Fibroblast of lung (primary cell): ENCODE measurements around the gene ELOVL3.

Source experiments
- CTCF ChIP-seq, 2 donors: IDR thresholded peaks in 1 of 2; conservative IDR thresholded peaks in 1 of 2; 1 replicate in 1 of 2; 2 replicates in 1 of 2; pipeline ENCODE4 v1.5.1; 2011 to 2012; ENCODE audit warnings: low read length in 2 of 2, control low read depth in 1 of 2, inconsistent platforms in 1 of 2, low read depth in 1 of 2, mild to moderate bottlenecking in 1 of 2
- EZH2 ChIP-seq: IDR thresholded peaks from 2 replicates; pipeline ENCODE4 v1.5.1; 2012; ENCODE audit warnings: low read length, control low read depth, mild to moderate bottlenecking; ENCODE audit errors: missing control alignments

DNA sequence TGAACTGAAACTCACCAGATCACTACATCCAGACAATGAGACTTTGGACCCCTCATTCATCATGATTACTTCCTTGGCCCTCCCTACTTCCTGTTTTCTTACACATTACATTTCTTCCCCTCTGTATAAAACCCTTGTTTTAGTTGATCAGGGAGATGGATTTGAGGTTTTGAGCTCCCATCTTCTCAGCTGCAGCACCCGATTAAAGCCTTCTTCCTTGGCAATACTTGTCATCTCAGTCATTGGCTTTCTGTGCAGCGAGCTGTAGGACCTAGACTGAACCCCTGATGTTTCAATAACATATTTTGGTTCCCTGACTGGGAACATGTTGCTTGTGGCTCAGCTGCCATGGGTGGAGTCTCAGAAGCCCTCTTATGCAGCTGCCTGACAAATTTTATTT, 40.8 kb upstream of the ELOVL3 start:
- TF ChIP-seq CTCF (conservative IDR thresholded peaks at IDR 0.05 in 1 of 2, IDR thresholded peaks at IDR 0.05 in 1 of 2; ENCODE audit: low read depth in 1 of 2, low read length in 2 of 2) (no peak), EZH2 (no peak)
